COLO668 (cell line): ENCODE results near the gene ANKK1.

ENCODE experiments used
- DNase-seq: peaks from one replicate; lab custom pipeline; 2025; ENCODE audit not compliant: unreplicated experiment; lab: John Stamatoyannopoulos, UW

Gene ANKK1

GRCh38 chr11:113407163-113407562 lies 19.6 kb downstream of the ANKK1 start:
- DNase-seq = no peak

- no peak for DNase-seq
Measured at GRCh38 chr11:113408206-113408605, 20.6 kb downstream of the ANKK1 start.

- no peak for DNase-seq
Measured at GRCh38 chr11:113408887-113409286, 21.3 kb downstream of the ANKK1 start.

GRCh38 chr11:113409526-113409925 lies 21.9 kb downstream of the ANKK1 start:
- no peak for DNase-seq

- no peak for DNase-seq
Measured at GRCh38 chr11:113410414-113411135, 23.0 kb downstream of the ANKK1 start.

- DNase-seq = no peak
Measured at GRCh38 chr11:113411536-113411935, 24.0 kb downstream of the ANKK1 start.

GRCh38 chr11:113412675-113413074 lies 25.1 kb downstream of the ANKK1 start:
- no peak for DNase-seq

- no peak for DNase-seq
Measured at GRCh38 chr11:113415343-113415742, 27.8 kb downstream of the ANKK1 start.

GRCh38 chr11:113417428-113417827 lies 29.8 kb downstream of the ANKK1 start:
- DNase-seq = peak; percentile 56

GRCh38 chr11:113419454-113420003 lies 31.9 kb downstream of the ANKK1 start:
- DNase-seq = no peak

- no peak for DNase-seq
Measured at GRCh38 chr11:113420808-113421207, 33.2 kb downstream of the ANKK1 start.

- no peak for DNase-seq
Measured at GRCh38 chr11:113426686-113427085, 39.1 kb downstream of the ANKK1 start.

- no peak for DNase-seq
Measured at GRCh38 chr11:113431746-113432145, 44.2 kb downstream of the ANKK1 start.

GRCh38 chr11:113435190-113435968 lies 47.8 kb downstream of the ANKK1 start:
- DNase-seq = no peak

GRCh38 chr11:113436672-113437252 lies 49.2 kb downstream of the ANKK1 start:
- no peak for DNase-seq

- DNase-seq = no peak
Measured at GRCh38 chr11:113440816-113441215, 53.2 kb downstream of the ANKK1 start.

GRCh38 chr11:113444502-113445123 lies 57.0 kb downstream of the ANKK1 start:
- DNase-seq = no peak

GRCh38 chr11:113446112-113446511 lies 58.5 kb downstream of the ANKK1 start:
- DNase-seq = no peak

- peak; percentile 49 for DNase-seq
Measured at GRCh38 chr11:113446938-113447337, 59.4 kb downstream of the ANKK1 start.

- peak; percentile 14 for DNase-seq
Measured at GRCh38 chr11:113447621-113448315, 60.2 kb downstream of the ANKK1 start.

GRCh38 chr11:113448316-113448677 lies 60.7 kb downstream of the ANKK1 start:
- no peak for DNase-seq
